WTC11 (cell line): Measurements from ENCODE around the gene TBC1D22A.

ENCODE experiments used
- ESRRA ChIP-seq: sonication (generic); formaldehyde crosslinking; IDR thresholded peaks from 2 replicates; pipeline ENCODE4 v1.8.1; 2022; ENCODE audit warnings: mild to moderate bottlenecking, missing genetic modification reagents, borderline replicate concordance
- FOXP1 ChIP-seq: sonication (generic); formaldehyde crosslinking; IDR thresholded peaks from 2 replicates; pipeline ENCODE4 v1.8.0; 2022; ENCODE audit warnings: missing genetic modification reagents, mild to moderate bottlenecking, moderate library complexity, borderline replicate concordance
- IRF2 ChIP-seq: sonication (generic); formaldehyde crosslinking; IDR thresholded peaks from 2 replicates; pipeline ENCODE4 v1.8.0; 2022; ENCODE audit warnings: low read depth, missing genetic modification reagents, borderline replicate concordance
- KAT7 ChIP-seq: sonication (generic); formaldehyde crosslinking; IDR thresholded peaks from 2 replicates; pipeline ENCODE4 v1.8.1; 2023; ENCODE audit warnings: missing genetic modification reagents, mild to moderate bottlenecking, borderline replicate concordance
- TF ChIP-seq, protein P1 (sequence below): sonication (generic); formaldehyde crosslinking; IDR thresholded peaks from 2 replicates; pipeline ENCODE4 v1.8.1; 2022; ENCODE audit warnings: low read depth, mild to moderate bottlenecking, moderate library complexity, missing genetic modification reagents, borderline replicate concordance
- TF ChIP-seq, protein P2 (sequence below): sonication (generic); formaldehyde crosslinking; conservative IDR thresholded peaks from 2 replicates; pipeline ENCODE4 v1.8.1; 2022; ENCODE audit warnings: mild to moderate bottlenecking, missing genetic modification reagents
- TF ChIP-seq, protein P3 (sequence below): sonication (generic); formaldehyde crosslinking; IDR thresholded peaks from 2 replicates; pipeline ENCODE4 v1.8.0; 2022; ENCODE audit warnings: mild to moderate bottlenecking, missing genetic modification reagents
- TF ChIP-seq, protein P4 (sequence below): fragments of 200-600 bp; IDR thresholded peaks from 2 replicates; pipeline ENCODE4 v1.8.0; 2022; ENCODE audit warnings: antibody characterized with exemption
- TF ChIP-seq, protein P5 (sequence below): sonication (generic); formaldehyde crosslinking; IDR thresholded peaks from 2 replicates; pipeline ENCODE4 v1.8.1; 2023; ENCODE audit warnings: mild to moderate bottlenecking, missing genetic modification reagents, moderate library complexity
- TF ChIP-seq, protein P6 (sequence below): sonication (generic); formaldehyde crosslinking; IDR thresholded peaks from 2 replicates; pipeline ENCODE4 v1.8.1; 2023; ENCODE audit warnings: mild to moderate bottlenecking, missing genetic modification reagents, moderate library complexity
- TF ChIP-seq, protein P7 (sequence below): sonication (generic); formaldehyde crosslinking; IDR thresholded peaks from 2 replicates; pipeline ENCODE4 v1.8.0; 2023; ENCODE audit warnings: missing genetic modification reagents
- TF ChIP-seq, protein P8 (sequence below): sonication (generic); formaldehyde crosslinking; IDR thresholded peaks from 2 replicates; pipeline ENCODE4 v1.8.0; 2022; ENCODE audit warnings: mild to moderate bottlenecking, missing genetic modification reagents

DNA sequence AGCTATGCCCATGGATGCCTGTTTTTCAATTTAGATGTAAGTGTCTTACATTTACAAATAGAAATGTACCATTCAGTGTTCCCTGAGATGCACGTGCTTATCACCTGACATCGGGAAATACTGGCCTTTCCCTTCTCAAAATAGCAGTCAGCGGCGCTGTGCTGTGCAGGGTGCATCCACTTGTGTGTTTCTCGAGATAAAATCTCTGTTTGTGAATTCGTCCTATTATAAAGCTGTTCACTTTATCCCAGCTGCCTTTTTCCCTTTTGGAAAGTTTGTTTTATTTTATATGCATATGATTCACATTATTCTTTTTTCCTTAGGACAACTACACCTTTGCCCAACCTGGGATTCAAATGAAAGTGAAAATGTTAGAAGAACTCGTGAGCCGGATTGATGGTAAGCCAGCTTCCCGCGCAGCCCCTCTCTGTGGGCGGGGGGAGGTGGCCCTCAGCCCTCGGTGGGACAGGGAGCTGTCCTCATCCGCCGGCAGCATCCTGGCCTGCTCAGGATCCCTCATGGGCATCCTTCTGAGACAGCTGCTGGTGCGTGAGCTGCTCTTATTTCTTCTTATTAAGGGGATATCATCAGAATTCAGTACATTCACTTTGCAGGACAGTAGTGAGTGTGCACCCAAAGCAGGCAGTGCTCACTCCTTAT lies 235.0 kb downstream of the TBC1D22A start:
- TF ChIP-seq, protein P1, sequence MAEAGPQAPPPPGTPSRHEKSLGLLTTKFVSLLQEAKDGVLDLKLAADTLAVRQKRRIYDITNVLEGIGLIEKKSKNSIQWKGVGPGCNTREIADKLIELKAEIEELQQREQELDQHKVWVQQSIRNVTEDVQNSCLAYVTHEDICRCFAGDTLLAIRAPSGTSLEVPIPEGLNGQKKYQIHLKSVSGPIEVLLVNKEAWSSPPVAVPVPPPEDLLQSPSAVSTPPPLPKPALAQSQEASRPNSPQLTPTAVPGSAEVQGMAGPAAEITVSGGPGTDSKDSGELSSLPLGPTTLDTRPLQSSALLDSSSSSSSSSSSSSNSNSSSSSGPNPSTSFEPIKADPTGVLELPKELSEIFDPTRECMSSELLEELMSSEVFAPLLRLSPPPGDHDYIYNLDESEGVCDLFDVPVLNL (CRISPR knock-in tag) = no peak
- TF ChIP-seq FOXP1 (CRISPR knock-in tag) (no peak), IRF2 (CRISPR knock-in tag) (no peak), KAT7 (no peak), ESRRA (CRISPR knock-in tag) (no peak)
- TF ChIP-seq, protein P2, sequence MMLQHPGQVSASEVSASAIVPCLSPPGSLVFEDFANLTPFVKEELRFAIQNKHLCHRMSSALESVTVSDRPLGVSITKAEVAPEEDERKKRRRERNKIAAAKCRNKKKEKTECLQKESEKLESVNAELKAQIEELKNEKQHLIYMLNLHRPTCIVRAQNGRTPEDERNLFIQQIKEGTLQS (CRISPR knock-in tag) = no peak
- TF ChIP-seq, protein P3, sequence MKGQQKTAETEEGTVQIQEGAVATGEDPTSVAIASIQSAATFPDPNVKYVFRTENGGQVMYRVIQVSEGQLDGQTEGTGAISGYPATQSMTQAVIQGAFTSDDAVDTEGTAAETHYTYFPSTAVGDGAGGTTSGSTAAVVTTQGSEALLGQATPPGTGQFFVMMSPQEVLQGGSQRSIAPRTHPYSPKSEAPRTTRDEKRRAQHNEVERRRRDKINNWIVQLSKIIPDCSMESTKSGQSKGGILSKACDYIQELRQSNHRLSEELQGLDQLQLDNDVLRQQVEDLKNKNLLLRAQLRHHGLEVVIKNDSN (CRISPR knock-in tag) = no peak
- TF ChIP-seq, protein P4, sequence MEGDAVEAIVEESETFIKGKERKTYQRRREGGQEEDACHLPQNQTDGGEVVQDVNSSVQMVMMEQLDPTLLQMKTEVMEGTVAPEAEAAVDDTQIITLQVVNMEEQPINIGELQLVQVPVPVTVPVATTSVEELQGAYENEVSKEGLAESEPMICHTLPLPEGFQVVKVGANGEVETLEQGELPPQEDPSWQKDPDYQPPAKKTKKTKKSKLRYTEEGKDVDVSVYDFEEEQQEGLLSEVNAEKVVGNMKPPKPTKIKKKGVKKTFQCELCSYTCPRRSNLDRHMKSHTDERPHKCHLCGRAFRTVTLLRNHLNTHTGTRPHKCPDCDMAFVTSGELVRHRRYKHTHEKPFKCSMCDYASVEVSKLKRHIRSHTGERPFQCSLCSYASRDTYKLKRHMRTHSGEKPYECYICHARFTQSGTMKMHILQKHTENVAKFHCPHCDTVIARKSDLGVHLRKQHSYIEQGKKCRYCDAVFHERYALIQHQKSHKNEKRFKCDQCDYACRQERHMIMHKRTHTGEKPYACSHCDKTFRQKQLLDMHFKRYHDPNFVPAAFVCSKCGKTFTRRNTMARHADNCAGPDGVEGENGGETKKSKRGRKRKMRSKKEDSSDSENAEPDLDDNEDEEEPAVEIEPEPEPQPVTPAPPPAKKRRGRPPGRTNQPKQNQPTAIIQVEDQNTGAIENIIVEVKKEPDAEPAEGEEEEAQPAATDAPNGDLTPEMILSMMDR = no peak
- TF ChIP-seq, protein P5, sequence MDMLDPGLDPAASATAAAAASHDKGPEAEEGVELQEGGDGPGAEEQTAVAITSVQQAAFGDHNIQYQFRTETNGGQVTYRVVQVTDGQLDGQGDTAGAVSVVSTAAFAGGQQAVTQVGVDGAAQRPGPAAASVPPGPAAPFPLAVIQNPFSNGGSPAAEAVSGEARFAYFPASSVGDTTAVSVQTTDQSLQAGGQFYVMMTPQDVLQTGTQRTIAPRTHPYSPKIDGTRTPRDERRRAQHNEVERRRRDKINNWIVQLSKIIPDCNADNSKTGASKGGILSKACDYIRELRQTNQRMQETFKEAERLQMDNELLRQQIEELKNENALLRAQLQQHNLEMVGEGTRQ (CRISPR knock-in tag) = no peak
- TF ChIP-seq, protein P6, sequence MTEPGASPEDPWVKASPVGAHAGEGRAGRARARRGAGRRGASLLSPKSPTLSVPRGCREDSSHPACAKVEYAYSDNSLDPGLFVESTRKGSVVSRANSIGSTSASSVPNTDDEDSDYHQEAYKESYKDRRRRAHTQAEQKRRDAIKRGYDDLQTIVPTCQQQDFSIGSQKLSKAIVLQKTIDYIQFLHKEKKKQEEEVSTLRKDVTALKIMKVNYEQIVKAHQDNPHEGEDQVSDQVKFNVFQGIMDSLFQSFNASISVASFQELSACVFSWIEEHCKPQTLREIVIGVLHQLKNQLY (CRISPR knock-in tag) = no peak
- TF ChIP-seq, protein P7, sequence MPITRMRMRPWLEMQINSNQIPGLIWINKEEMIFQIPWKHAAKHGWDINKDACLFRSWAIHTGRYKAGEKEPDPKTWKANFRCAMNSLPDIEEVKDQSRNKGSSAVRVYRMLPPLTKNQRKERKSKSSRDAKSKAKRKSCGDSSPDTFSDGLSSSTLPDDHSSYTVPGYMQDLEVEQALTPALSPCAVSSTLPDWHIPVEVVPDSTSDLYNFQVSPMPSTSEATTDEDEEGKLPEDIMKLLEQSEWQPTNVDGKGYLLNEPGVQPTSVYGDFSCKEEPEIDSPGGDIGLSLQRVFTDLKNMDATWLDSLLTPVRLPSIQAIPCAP (CRISPR knock-in tag) = no peak
- TF ChIP-seq, protein P8, sequence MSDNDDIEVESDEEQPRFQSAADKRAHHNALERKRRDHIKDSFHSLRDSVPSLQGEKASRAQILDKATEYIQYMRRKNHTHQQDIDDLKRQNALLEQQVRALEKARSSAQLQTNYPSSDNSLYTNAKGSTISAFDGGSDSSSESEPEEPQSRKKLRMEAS (CRISPR knock-in tag) = no peak
